Lung (tissue), 13 donors: ENCODE results near the gene KIR2DL1. TPM values are rescaled to one million over a fixed set of nuclear protein-coding genes. Genes with fewer than 3 reads are reported as not detected.
"Not testable (repeated sequence)": the region's sequence is repeated elsewhere in the genome, so short reads cannot be mapped to it uniquely, and the experiment has no call there.

ENCODE experiments used
- ATAC-seq: fragments of 200-7000 bp; cut with Tn5 transposase; one replicate; pipeline ENCODE4 v1.9.1; 2020; ENCODE audit warnings: moderate number of reproducible peaks; ENCODE audit not compliant: insufficient read depth, low FRiP score
- DNase-seq, 3 donors: peaks; one replicate each; pipeline ENCODE4 v3.0.0-alpha.2; 2013 to 2017
- H3K27ac ChIP-seq, 2 donors: one replicate each; pipeline ENCODE4 v1.5.1; 2013; ENCODE audit warnings: mild to moderate bottlenecking in 2 of 2, moderate library complexity in 2 of 2, control low read depth in 1 of 2, inconsistent platforms in 1 of 2, low read depth in 1 of 2, low read length in 1 of 2
- H3K27me3 ChIP-seq, 3 donors: one replicate each; pipeline ENCODE4 v1.5.1; 2013; ENCODE audit warnings: low read length in 2 of 3; ENCODE audit not compliant: control insufficient read depth in 3 of 3, insufficient read depth in 3 of 3
- H3K36me3 ChIP-seq, 4 donors: one replicate each; pipeline ENCODE4 v1.5.1; 2013; ENCODE audit warnings: low read length in 4 of 4, mild to moderate bottlenecking in 1 of 4, moderate library complexity in 1 of 4; ENCODE audit not compliant: control insufficient read depth in 4 of 4, insufficient read depth in 4 of 4
- H3K4me1 ChIP-seq, 5 donors: one replicate each; pipeline ENCODE4 v1.5.1; 2013; ENCODE audit warnings: low read length in 5 of 5, mild to moderate bottlenecking in 2 of 5, moderate library complexity in 1 of 5; ENCODE audit not compliant: control insufficient read depth in 5 of 5, insufficient read depth in 5 of 5
- H3K4me3 ChIP-seq: one replicate; pipeline ENCODE4 v1.5.1; 2013; ENCODE audit warnings: mild to moderate bottlenecking, control low read depth, moderate library complexity
- H3K9ac ChIP-seq, 2 donors: one replicate each; pipeline ENCODE4 v1.5.1; 2013; ENCODE audit warnings: low read length in 2 of 2, control low read depth in 1 of 2; ENCODE audit not compliant: insufficient read depth in 1 of 2
- H3K9me3 ChIP-seq, 4 donors: one replicate each; pipeline ENCODE4 v1.5.1; 2013; ENCODE audit warnings: low read length in 3 of 4, mild to moderate bottlenecking in 1 of 4, moderate library complexity in 1 of 4; ENCODE audit not compliant: control insufficient read depth in 4 of 4, insufficient read depth in 3 of 4
- CTCF ChIP-seq: IDR thresholded peaks from 2 replicates; pipeline ENCODE4 v1.5.1; 2012; ENCODE audit warnings: mild to moderate bottlenecking; ENCODE audit errors: control extremely low read depth, extremely low read depth
- WGBS, 2 donors: extraction: QIAGEN DNeasy Blood & Tissue Kit; methylation state at CpG; one replicate each; pipeline ENCODE4 v1.1.7; 2013; 5-methylcytosine and 5-hydroxymethylcytosine counted together
- polyA plus RNA-seq, 2 donors: library from polyadenylated mRNA; stranded (reverse); fragments of 200-250 nt; gene quantifications; one replicate each; pipeline ENCODE4 v1.2.1, GENCODE V29; 2013
- small RNA-seq: library from RNA; depleted of rRNA; stranded (forward); fragments of <200 nt; gene quantifications from one replicate; pipeline ENCODE3, GENCODE V24; 2014; ENCODE audit warnings: low replicate concordance
- total RNA-seq, 2 donors: library from RNA; depleted of rRNA in 1 of 2; stranded (reverse); fragments of >200 nt in 1 of 2; gene quantifications; one replicate each; pipeline ENCODE4 v1.2.1, GENCODE V29; 2014 to 2021
- donor health status: control.
- donor health status: control.
- donor health status: Bipolar disorder and iron deficiency.
- donor health status: healthy.
- donor health status: DM: yes; HTN: yes; CAD: no.

The KIR2DL1 gene
- total and polyA plus RNA-seq, 4 donors, result 0.14 to 0.46 (median 0.16) TPM; not detected in 1

- H3K27ac ChIP-seq, result no peak overlapping the region
- no peak overlapping the region for H3K4me3 ChIP-seq
- no peak overlapping the region for H3K9ac ChIP-seq
- H3K9me3 ChIP-seq, result peaks cover 0 to 5% (median 1%) of the 10 kb centered on the region in 4 donors
- no peak for TF ChIP-seq CTCF
- ATAC-seq (no peak), DNase-seq (no peak)
- 82 to 85% methylated on average over 15 of the region's 15 CpGs for WGBS, 2 donors
- no peaks in the 10 kb centered on the region for H3K36me3 ChIP-seq
- H3K27me3 ChIP-seq, result peaks cover 0 to 4% (median 0%) of the 10 kb centered on the region in 3 donors
- H3K4me1 ChIP-seq, result no peaks in the 10 kb centered on the region
Observed at GRCh38 chr19:54817670-54818536, 48.3 kb downstream of the KIR2DL1 start.

GRCh38 chr19:54824416-54824815, 54.8 kb downstream of the KIR2DL1 start:
- not testable (repeated sequence) for H3K9ac ChIP-seq, H3K36me3 ChIP-seq, H3K27ac ChIP-seq, ATAC-seq, H3K4me3 ChIP-seq, DNase-seq, H3K9me3 ChIP-seq, H3K27me3 ChIP-seq, H3K4me1 ChIP-seq
- WGBS, 2 donors, result 62 to 66% methylated on average over 4 of the region's 4 CpGs

- WGBS, 2 donors, result 19 to 50% methylated on average over 7 of the region's 7 CpGs
- DNase-seq, ATAC-seq, H3K27me3 ChIP-seq, H3K4me1 ChIP-seq, H3K4me3 ChIP-seq, H3K9ac ChIP-seq, H3K36me3 ChIP-seq, H3K9me3 ChIP-seq, H3K27ac ChIP-seq: not testable (repeated sequence)
Observed at GRCh38 chr19:54825326-54825725, 55.7 kb downstream of the KIR2DL1 start.

- H3K27ac ChIP-seq, ATAC-seq, H3K4me1 ChIP-seq, H3K27me3 ChIP-seq, H3K9me3 ChIP-seq, DNase-seq, H3K36me3 ChIP-seq, H3K4me3 ChIP-seq, H3K9ac ChIP-seq: not testable (repeated sequence)
- WGBS, 2 donors, result 75 to 81% methylated on average over 7 to 8 of the region's 8 CpGs
Observed at GRCh38 chr19:54828064-54828463, 58.5 kb downstream of the KIR2DL1 start.

- H3K9ac ChIP-seq, ATAC-seq, H3K4me3 ChIP-seq, H3K27ac ChIP-seq, H3K9me3 ChIP-seq, H3K4me1 ChIP-seq, H3K36me3 ChIP-seq, H3K27me3 ChIP-seq, DNase-seq: not testable (repeated sequence)
- WGBS, 2 donors, result 95 to 96% methylated on average over 14 of the region's 14 CpGs
Observed at GRCh38 chr19:54832496-54832895, 62.9 kb downstream of the KIR2DL1 start, which contains the start of gene KIR2DS4. Gene KIR2DS4, plus strand, starts transcription at chr19:54832676.

Small RNAs within 50 kb of the gene (small RNA-seq; reads per million reads assigned to genes)
- not detected for gene KIR3DP1

Other genes with a start within 250 kb of the KIR2DL1 start
- 10 to 100 TPM in 1 of 2 donors, 1 to 10 TPM in 1; 1.2 to 13.6 TPM for gene LILRA2, start 196.0 kb upstream of the KIR2DL1 start, total RNA-seq
- 10 to 100 TPM in 1 of 2 donors, 1 to 10 TPM in 1; 4.3 to 51.6 TPM for gene LILRA2, start 196.0 kb upstream of the KIR2DL1 start, polyA plus RNA-seq
- gene LILRA1, start 176.2 kb upstream of the KIR2DL1 start, total RNA-seq, result 1 to 10 TPM; 2.1 to 8.3 TPM
- 10 to 100 TPM in 1 of 2 donors, 1 to 10 TPM in 1; 1.2 to 21.3 TPM for gene LILRA1, start 176.2 kb upstream of the KIR2DL1 start, polyA plus RNA-seq
- gene LILRB1, start 139.3 kb upstream of the KIR2DL1 start, total RNA-seq, result 10 to 100 TPM in 1 of 2 donors, 1 to 10 TPM in 1; 5.1 to 33.3 TPM
- gene LILRB1, start 139.3 kb upstream of the KIR2DL1 start, polyA plus RNA-seq, result 10 to 100 TPM in 1 of 2 donors, 1 to 10 TPM in 1; 8.1 to 90.5 TPM
- 10 to 100 TPM in 1 of 2 donors, 1 to 10 TPM in 1; 8.0 to 29.3 TPM for gene LILRB4, start 106.8 kb upstream of the KIR2DL1 start, total RNA-seq
- 100 to 1,000 TPM in 1 of 2 donors, 1 to 10 TPM in 1; 8.7 to 153 TPM for gene LILRB4, start 106.8 kb upstream of the KIR2DL1 start, polyA plus RNA-seq
- not detected for gene KIR3DL3, start 45.4 kb upstream of the KIR2DL1 start, total RNA-seq
- not detected for gene KIR3DL3, start 45.4 kb upstream of the KIR2DL1 start, polyA plus RNA-seq
- under 1 TPM in 1 of 2 donors, not detected in 1; 0.15 TPM for gene KIR2DL3, start 31.3 kb upstream of the KIR2DL1 start, total RNA-seq
- under 1 TPM; 0.11 to 0.14 TPM for gene KIR2DL3, start 31.3 kb upstream of the KIR2DL1 start, polyA plus RNA-seq
- under 1 TPM in 1 of 2 donors, not detected in 1; 0.77 TPM for gene KIR2DL4, start 33.8 kb downstream of the KIR2DL1 start, total RNA-seq
- under 1 TPM; 0.10 to 0.63 TPM for gene KIR2DL4, start 33.8 kb downstream of the KIR2DL1 start, polyA plus RNA-seq
- gene KIR3DL1, start 46.7 kb downstream of the KIR2DL1 start, total RNA-seq, result under 1 TPM in 1 of 2 donors, not detected in 1; 0.64 TPM
- under 1 TPM; 0.16 to 0.18 TPM for gene KIR3DL1, start 46.7 kb downstream of the KIR2DL1 start, polyA plus RNA-seq
- gene KIR2DS4, start 62.9 kb downstream of the KIR2DL1 start, total RNA-seq, result under 1 TPM in 1 of 2 donors, not detected in 1; 0.28 TPM
- gene KIR2DS4, start 62.9 kb downstream of the KIR2DL1 start, polyA plus RNA-seq, result under 1 TPM; 0.06 to 0.31 TPM
- gene KIR3DL2, start 80.7 kb downstream of the KIR2DL1 start, total RNA-seq, result under 1 TPM in 1 of 2 donors, not detected in 1; 0.09 TPM
- under 1 TPM in 1 of 2 donors, not detected in 1; 0.24 TPM for gene KIR3DL2, start 80.7 kb downstream of the KIR2DL1 start, polyA plus RNA-seq
- gene FCAR, start 104.4 kb downstream of the KIR2DL1 start, total RNA-seq, result 10 to 100 TPM; 11.3 to 12.6 TPM
- 10 to 100 TPM in 1 of 2 donors, under 1 TPM in 1; 0.35 to 57.5 TPM for gene FCAR, start 104.4 kb downstream of the KIR2DL1 start, polyA plus RNA-seq
- gene NCR1, start 136.4 kb downstream of the KIR2DL1 start, total RNA-seq, result 1 to 10 TPM in 1 of 2 donors, under 1 TPM in 1; 0.63 to 2.5 TPM
- 1 to 10 TPM in 1 of 2 donors, under 1 TPM in 1; 0.30 to 1.6 TPM for gene NCR1, start 136.4 kb downstream of the KIR2DL1 start, polyA plus RNA-seq
- not detected for gene NLRP7, start 177.7 kb downstream of the KIR2DL1 start, total RNA-seq
- under 1 TPM in 1 of 2 donors, not detected in 1; 0.06 TPM for gene NLRP7, start 177.7 kb downstream of the KIR2DL1 start, polyA plus RNA-seq
- 10 to 100 TPM; 10.5 to 41.6 TPM for gene NLRP2, start 196.6 kb downstream of the KIR2DL1 start, total RNA-seq
- 10 to 100 TPM in 1 of 2 donors, 1 to 10 TPM in 1; 7.7 to 13.5 TPM for gene NLRP2, start 196.6 kb downstream of the KIR2DL1 start, polyA plus RNA-seq